Osteocyte (in vitro differentiated cells): ENCODE measurements around the gene HES6. TPM values are rescaled to one million over a fixed set of nuclear protein-coding genes. Genes with fewer than 3 reads are reported as not detected.

Source experiments
- DNase-seq: peaks from one replicate; pipeline ENCODE4 v3.0.0; 2021; ENCODE audit warnings: mixed read lengths; ENCODE audit not compliant: unreplicated experiment; ENCODE audit errors: extremely low spot score
- H3K27ac Mint-ChIP-seq: one replicate; pipeline ENCODE4 v1.8.0; 2021; ENCODE audit warnings: mild to moderate bottlenecking, mixed read lengths; ENCODE audit not compliant: unreplicated experiment
- H3K27me3 Mint-ChIP-seq: one replicate; pipeline ENCODE4 v1.8.0; 2021; ENCODE audit warnings: mixed read lengths; ENCODE audit not compliant: unreplicated experiment
- H3K36me3 Mint-ChIP-seq: one replicate; pipeline ENCODE4 v1.8.0; 2021; ENCODE audit warnings: mixed read lengths; ENCODE audit not compliant: unreplicated experiment
- H3K4me1 Mint-ChIP-seq: one replicate; pipeline ENCODE4 v1.8.0; 2021; ENCODE audit warnings: mixed read lengths; ENCODE audit not compliant: unreplicated experiment
- H3K4me3 Mint-ChIP-seq: one replicate; pipeline ENCODE4 v1.8.0; 2021; ENCODE audit warnings: mild to moderate bottlenecking, moderate library complexity, mixed read lengths; ENCODE audit not compliant: unreplicated experiment
- H3K9me3 Mint-ChIP-seq: one replicate; pipeline ENCODE4 v1.8.0; 2021; ENCODE audit warnings: mixed read lengths; ENCODE audit not compliant: unreplicated experiment
- CTCF ChIP-seq: fragments of 200-600 bp; sonication (generic); IDR thresholded peaks from 2 replicates; pipeline ENCODE4 v1.5.0; 2021; ENCODE audit warnings: antibody characterized with exemption, mild to moderate bottlenecking, moderate library complexity
- total RNA-seq: library from RNA; stranded (reverse); gene quantifications from 2 replicates; pipeline ENCODE4 v1.2.1, GENCODE V29; 2021

The HES6 gene
- total RNA-seq, 1 donor from 2014 or later = 6.2 TPM

- Mint-ChIP-seq H3K36me3 (peaks cover 10% of the 10 kb centered on the region), H3K9me3 (no peaks in the 10 kb centered on the region), H3K4me3 (no peak overlapping the region), H3K4me1 (no peaks in the 10 kb centered on the region), H3K27ac (no peak overlapping the region), H3K27me3 (no peaks in the 10 kb centered on the region)
- no peak for DNase-seq
- no peak for TF ChIP-seq CTCF
Measured at GRCh38 chr2:238254095-238254723, 14.4 kb upstream of the HES6 start.

DNA sequence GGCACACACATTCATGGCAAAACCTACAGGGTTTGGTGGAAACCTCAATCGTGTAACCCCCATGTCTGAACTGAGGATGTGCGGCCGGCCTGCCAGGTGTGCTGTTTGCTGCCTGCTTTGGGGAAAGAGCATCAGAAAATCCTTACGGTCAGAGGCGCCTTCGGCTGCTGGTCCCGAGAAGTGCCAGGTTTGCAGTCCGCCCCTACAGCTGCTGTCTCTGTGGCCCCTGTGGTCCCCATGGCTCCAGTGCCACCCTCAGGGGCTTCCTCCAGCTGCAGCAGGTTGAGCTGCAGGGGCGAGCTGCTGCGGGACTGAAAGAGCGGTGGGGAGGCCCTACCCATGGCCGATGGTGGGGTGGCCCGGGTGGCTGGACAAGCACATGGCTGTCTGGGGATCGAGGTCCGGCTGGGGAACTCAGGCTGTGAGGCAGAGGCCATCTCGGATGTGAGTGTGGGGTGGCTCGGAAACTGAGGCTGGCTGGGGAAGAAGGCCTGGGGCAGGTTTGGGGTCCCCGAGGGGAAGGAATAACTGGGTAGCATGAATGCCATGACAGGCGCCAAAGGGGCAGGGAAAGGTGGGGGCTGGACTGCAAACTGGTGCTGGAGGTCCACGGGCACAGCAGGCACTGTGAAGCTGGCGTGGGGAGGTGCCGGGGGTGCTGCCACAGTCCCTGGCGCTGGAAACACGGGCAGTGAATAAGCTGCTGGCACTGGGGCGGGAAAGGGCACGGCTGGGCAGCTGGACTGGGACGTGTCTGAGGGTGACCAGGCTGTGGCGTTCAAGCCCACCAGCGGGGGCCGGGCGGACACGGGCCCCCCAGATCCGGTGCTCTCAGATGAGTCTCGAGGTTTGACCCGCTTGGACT, 13.2 kb upstream of the HES6 start:
- no peak for DNase-seq
- H3K27me3 Mint-ChIP-seq = no peaks in the 10 kb centered on the region
- H3K4me1 Mint-ChIP-seq = no peaks in the 10 kb centered on the region
- H3K4me3 Mint-ChIP-seq = no peak overlapping the region
- TF ChIP-seq CTCF = no peak
- no peaks in the 10 kb centered on the region for H3K9me3 Mint-ChIP-seq
- no peak overlapping the region for H3K27ac Mint-ChIP-seq
- peaks cover 10% of the 10 kb centered on the region for H3K36me3 Mint-ChIP-seq

DNA sequence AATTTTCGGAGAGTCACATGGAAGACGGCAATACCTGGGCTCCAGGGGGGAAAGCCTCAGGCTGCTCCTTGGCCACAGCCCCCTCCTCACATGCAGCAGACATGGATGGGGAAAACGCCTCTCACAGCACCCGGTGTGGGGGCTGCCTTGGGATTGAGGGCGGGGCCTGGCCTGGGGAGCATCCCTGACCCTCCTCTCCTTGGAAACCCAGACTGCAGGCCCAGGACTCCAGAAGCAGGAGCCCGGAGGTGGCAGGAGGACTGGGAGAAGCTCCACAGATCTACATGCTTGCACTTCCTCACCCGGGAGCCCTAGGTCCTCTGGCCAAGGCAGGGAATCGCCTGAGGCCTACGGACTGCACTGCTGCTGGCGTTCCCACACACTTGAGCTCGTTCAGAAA, 12.1 kb upstream of the HES6 start:
- Mint-ChIP-seq H3K9me3 (no peaks in the 10 kb centered on the region), H3K27me3 (no peaks in the 10 kb centered on the region), H3K4me1 (no peaks in the 10 kb centered on the region), H3K36me3 (peaks cover 10% of the 10 kb centered on the region), H3K27ac (no peak overlapping the region), H3K4me3 (no peak overlapping the region)
- TF ChIP-seq CTCF = no peak
- no peak for DNase-seq

- no peak for DNase-seq
- Mint-ChIP-seq H3K36me3 (peaks cover 9% of the 10 kb centered on the region), H3K9me3 (no peaks in the 10 kb centered on the region), H3K27me3 (no peaks in the 10 kb centered on the region), H3K4me3 (no peak overlapping the region), H3K27ac (no peak overlapping the region), H3K4me1 (no peaks in the 10 kb centered on the region)
- no peak for TF ChIP-seq CTCF
Measured at GRCh38 chr2:238251331-238251730, 11.5 kb upstream of the HES6 start.

- Mint-ChIP-seq H3K36me3 (peaks cover 11% of the 10 kb centered on the region), H3K4me1 (no peaks in the 10 kb centered on the region), H3K27ac (no peak overlapping the region), H3K4me3 (no peak overlapping the region), H3K9me3 (no peaks in the 10 kb centered on the region), H3K27me3 (no peaks in the 10 kb centered on the region)
- DNase-seq = no peak
- TF ChIP-seq CTCF = no peak
Measured at GRCh38 chr2:238250896-238251295, 11.1 kb upstream of the HES6 start.
